SJCRH30 (cell line): ENCODE data around the gene NDUFS7. TPM values are rescaled to one million over a fixed set of nuclear protein-coding genes. Genes with fewer than 3 reads are reported as not detected.

Source experiments
- DNase-seq, 2 experiments: peaks; one replicate each; pipeline ENCODE4 v3.0.0-alpha.2; 2015 to 2020
- H3K27ac ChIP-seq: fragments of 250-450 bp; sonication (Bioruptor Pico); 2 replicates; pipeline ENCODE4 v1.5.1; 2020; ENCODE audit warnings: mild to moderate bottlenecking, moderate library complexity
- H3K27me3 ChIP-seq: fragments of 250-450 bp; sonication (Bioruptor Pico); 2 replicates; pipeline ENCODE4 v1.5.1; 2020; ENCODE audit warnings: mild to moderate bottlenecking, moderate library complexity
- H3K36me3 ChIP-seq: fragments of 250-450 bp; sonication (Bioruptor Pico); 2 replicates; pipeline ENCODE4 v1.5.1; 2020; ENCODE audit warnings: mild to moderate bottlenecking, moderate library complexity
- H3K4me1 ChIP-seq: fragments of 250-450 bp; sonication (Bioruptor Pico); 2 replicates; pipeline ENCODE4 v1.5.1; 2020; ENCODE audit warnings: mild to moderate bottlenecking, moderate library complexity
- H3K4me3 ChIP-seq: fragments of 250-450 bp; sonication (Bioruptor Pico); 2 replicates; pipeline ENCODE4 v1.5.1; 2020; ENCODE audit warnings: mild to moderate bottlenecking, moderate library complexity
- H3K9me3 ChIP-seq: fragments of 250-450 bp; sonication (Bioruptor Pico); replicated peaks from 2 replicates; pipeline ENCODE4 v1.5.1; 2020; ENCODE audit warnings: mild to moderate bottlenecking, moderate library complexity
- total RNA-seq: library from RNA; depleted of rRNA; stranded (reverse); fragments of >200 nt; shearing (Covaris generic); gene quantifications from 2 replicates; pipeline ENCODE4 v1.2.3, GENCODE V29; 2014

The NDUFS7 gene
- total RNA-seq, 1 experiment from 2014 or later: 31.4 TPM

- Histone ChIP-seq H3K27ac (peak overlapping the region; percentile 89), H3K27me3 (no peaks in the 10 kb centered on the region), H3K9me3 (no peaks in the 10 kb centered on the region), H3K4me3 (peak overlapping the region; percentile 58), H3K4me1 (peaks cover 25% of the 10 kb centered on the region), H3K36me3 (peaks cover 31% of the 10 kb centered on the region)
- DNase-seq: peak; percentile 84 to 86
Measured at GRCh38 chr19:1360818-1361461, 22.8 kb upstream of the NDUFS7 start.

GRCh38 chr19:1361601-1362386 is 21.9 kb upstream of the NDUFS7 start:
- H3K4me3 ChIP-seq: peak overlapping the region; percentile 58
- no peaks in the 10 kb centered on the region for H3K9me3 ChIP-seq
- H3K27ac ChIP-seq: peak overlapping the region; percentile 89
- DNase-seq: peak; percentile 50 to 77
- peaks cover 19% of the 10 kb centered on the region for H3K4me1 ChIP-seq
- peaks cover 37% of the 10 kb centered on the region for H3K36me3 ChIP-seq
- no peaks in the 10 kb centered on the region for H3K27me3 ChIP-seq

GRCh38 chr19:1362387-1363257 is 21.1 kb upstream of the NDUFS7 start:
- no peaks in the 10 kb centered on the region for H3K27me3 ChIP-seq
- peak overlapping the region; percentile 89 for H3K27ac ChIP-seq
- DNase-seq: no peak
- H3K36me3 ChIP-seq: peaks cover 43% of the 10 kb centered on the region
- no peak overlapping the region for H3K4me3 ChIP-seq
- peaks cover 16% of the 10 kb centered on the region for H3K4me1 ChIP-seq
- H3K9me3 ChIP-seq: no peaks in the 10 kb centered on the region

- Histone ChIP-seq H3K4me1 (peaks cover 16% of the 10 kb centered on the region), H3K27ac (no peak overlapping the region), H3K36me3 (peaks cover 40% of the 10 kb centered on the region), H3K4me3 (no peak overlapping the region), H3K9me3 (no peaks in the 10 kb centered on the region), H3K27me3 (no peaks in the 10 kb centered on the region)
- no peak for DNase-seq
Measured at GRCh38 chr19:1363599-1363998, 20.1 kb upstream of the NDUFS7 start.

- no peak for DNase-seq
Measured at GRCh38 chr19:1364070-1364704, 19.5 kb upstream of the NDUFS7 start.

GRCh38 chr19:1365319-1366269 is 18.1 kb upstream of the NDUFS7 start:
- Histone ChIP-seq H3K27ac (no peak overlapping the region), H3K9me3 (no peaks in the 10 kb centered on the region), H3K27me3 (no peaks in the 10 kb centered on the region), H3K4me1 (peaks cover 9% of the 10 kb centered on the region), H3K4me3 (no peak overlapping the region), H3K36me3 (peaks cover 51% of the 10 kb centered on the region)
- DNase-seq: no peak

More at GRCh38 chr19:1364070-1364704, 19.5 kb upstream of the NDUFS7 start:
- H3K9me3 ChIP-seq: no peaks in the 10 kb centered on the region
- no peaks in the 10 kb centered on the region for H3K27me3 ChIP-seq
- H3K4me1 ChIP-seq: peaks cover 16% of the 10 kb centered on the region
- H3K36me3 ChIP-seq: peaks cover 43% of the 10 kb centered on the region
- H3K27ac ChIP-seq: no peak overlapping the region
- H3K4me3 ChIP-seq: no peak overlapping the region

GRCh38 chr19:1366296-1366695 is 17.4 kb upstream of the NDUFS7 start:
- Histone ChIP-seq H3K27ac (no peak overlapping the region), H3K36me3 (peaks cover 52% of the 10 kb centered on the region)

GRCh38 chr19:1366899-1367870 is 16.5 kb upstream of the NDUFS7 start:
- Histone ChIP-seq H3K27me3 (no peaks in the 10 kb centered on the region), H3K27ac (no peak overlapping the region), H3K9me3 (no peaks in the 10 kb centered on the region), H3K36me3 (peaks cover 56% of the 10 kb centered on the region), H3K4me3 (no peak overlapping the region), H3K4me1 (peaks cover 4% of the 10 kb centered on the region)
- DNase-seq: no peak

More at GRCh38 chr19:1366296-1366695, 17.4 kb upstream of the NDUFS7 start:
- Histone ChIP-seq H3K27me3 (no peaks in the 10 kb centered on the region), H3K9me3 (no peaks in the 10 kb centered on the region), H3K4me1 (peaks cover 6% of the 10 kb centered on the region), H3K4me3 (no peak overlapping the region)
- no peak for DNase-seq

- DNase-seq: no peak
- peaks cover 52% of the 10 kb centered on the region for H3K36me3 ChIP-seq
- H3K27me3 ChIP-seq: no peaks in the 10 kb centered on the region
- no peak overlapping the region for H3K4me3 ChIP-seq
- no peaks in the 10 kb centered on the region for H3K9me3 ChIP-seq
- H3K27ac ChIP-seq: no peak overlapping the region
- H3K4me1 ChIP-seq: peaks cover 5% of the 10 kb centered on the region; the same call in 1 of the 2 replicates
Measured at GRCh38 chr19:1369214-1369805, 14.4 kb upstream of the NDUFS7 start.

- Histone ChIP-seq H3K27me3 (no peaks in the 10 kb centered on the region), H3K36me3 (peaks cover 50% of the 10 kb centered on the region), H3K4me1 (peaks cover 5% of the 10 kb centered on the region; the same call in 1 of the 2 replicates), H3K4me3 (no peak overlapping the region), H3K9me3 (no peaks in the 10 kb centered on the region), H3K27ac (no peak overlapping the region)
- DNase-seq: no peak
Measured at GRCh38 chr19:1370579-1371361, 12.9 kb upstream of the NDUFS7 start.

GRCh38 chr19:1373042-1373533 is 10.6 kb upstream of the NDUFS7 start:
- peaks cover 38% of the 10 kb centered on the region for H3K36me3 ChIP-seq

More at GRCh38 chr19:1373042-1373533, 10.6 kb upstream of the NDUFS7 start:
- Histone ChIP-seq H3K9me3 (no peaks in the 10 kb centered on the region), H3K4me3 (no peak overlapping the region), H3K27me3 (no peaks in the 10 kb centered on the region), H3K27ac (no peak overlapping the region), H3K4me1 (peaks cover 5% of the 10 kb centered on the region; the same call in 1 of the 2 replicates)
- no peak for DNase-seq
